Stimulated activated naive CD4-positive, alpha-beta T cell treated with Interleukin-2 at 50 U/mL for 16 hours (primary cell): ENCODE results near the gene MDM4.

Experiments
- DNase-seq: peaks from one replicate; lab custom pipeline; 2025; lab: John Stamatoyannopoulos, UW

Gene MDM4

GRCh38 chr1:204491655-204492054 is 24.6 kb upstream of the MDM4 start:
- DNase-seq: no peak

GRCh38 chr1:204493145-204493983 is 22.8 kb upstream of the MDM4 start:
- DNase-seq: peak; percentile 13

- peak; percentile 62 for DNase-seq
Measured at GRCh38 chr1:204493984-204494280, 22.3 kb upstream of the MDM4 start.

- DNase-seq: peak; percentile 80
Measured at GRCh38 chr1:204494281-204495077, 21.7 kb upstream of the MDM4 start, which contains the start of gene PIK3C2B. Gene PIK3C2B, minus strand, starts transcription at chr1:204494805. Its CDS starts 25,003 bp downstream, at chr1:204469802.

- peak; percentile 57 for DNase-seq
Measured at GRCh38 chr1:204495078-204495753, 21.0 kb upstream of the MDM4 start.

- DNase-seq: no peak
Measured at GRCh38 chr1:204495777-204496176, 20.4 kb upstream of the MDM4 start.

- DNase-seq: no peak
Measured at GRCh38 chr1:204498981-204499380, 17.2 kb upstream of the MDM4 start.

GRCh38 chr1:204499511-204500468 is 16.4 kb upstream of the MDM4 start:
- no peak for DNase-seq

- no peak for DNase-seq
Measured at GRCh38 chr1:204502241-204502640, 14.0 kb upstream of the MDM4 start.

- DNase-seq: no peak
Measured at GRCh38 chr1:204503122-204503912, 12.9 kb upstream of the MDM4 start.

- DNase-seq: no peak
Measured at GRCh38 chr1:204503913-204504519, 12.2 kb upstream of the MDM4 start.

- no peak for DNase-seq
Measured at GRCh38 chr1:204505674-204506200, 10.5 kb upstream of the MDM4 start.

- DNase-seq: peak; percentile 59
Measured at GRCh38 chr1:204506201-204506968, 9.8 kb upstream of the MDM4 start.

GRCh38 chr1:204506969-204507316 is 9.3 kb upstream of the MDM4 start:
- DNase-seq: peak; percentile 72

GRCh38 chr1:204507317-204508105 is 8.7 kb upstream of the MDM4 start:
- DNase-seq: no peak

- DNase-seq: no peak
Measured at GRCh38 chr1:204509186-204509635, 7.0 kb upstream of the MDM4 start.

- DNase-seq: no peak
Measured at GRCh38 chr1:204511366-204511765, 4.8 kb upstream of the MDM4 start.

- DNase-seq: peak; percentile 45
Measured at GRCh38 chr1:204513117-204513716, 3.0 kb upstream of the MDM4 start.
